ENCODE measurements around the gene RPAP3.

The RPAP3 gene, protein sequence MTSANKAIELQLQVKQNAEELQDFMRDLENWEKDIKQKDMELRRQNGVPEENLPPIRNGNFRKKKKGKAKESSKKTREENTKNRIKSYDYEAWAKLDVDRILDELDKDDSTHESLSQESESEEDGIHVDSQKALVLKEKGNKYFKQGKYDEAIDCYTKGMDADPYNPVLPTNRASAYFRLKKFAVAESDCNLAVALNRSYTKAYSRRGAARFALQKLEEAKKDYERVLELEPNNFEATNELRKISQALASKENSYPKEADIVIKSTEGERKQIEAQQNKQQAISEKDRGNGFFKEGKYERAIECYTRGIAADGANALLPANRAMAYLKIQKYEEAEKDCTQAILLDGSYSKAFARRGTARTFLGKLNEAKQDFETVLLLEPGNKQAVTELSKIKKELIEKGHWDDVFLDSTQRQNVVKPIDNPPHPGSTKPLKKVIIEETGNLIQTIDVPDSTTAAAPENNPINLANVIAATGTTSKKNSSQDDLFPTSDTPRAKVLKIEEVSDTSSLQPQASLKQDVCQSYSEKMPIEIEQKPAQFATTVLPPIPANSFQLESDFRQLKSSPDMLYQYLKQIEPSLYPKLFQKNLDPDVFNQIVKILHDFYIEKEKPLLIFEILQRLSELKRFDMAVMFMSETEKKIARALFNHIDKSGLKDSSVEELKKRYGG

DNA sequence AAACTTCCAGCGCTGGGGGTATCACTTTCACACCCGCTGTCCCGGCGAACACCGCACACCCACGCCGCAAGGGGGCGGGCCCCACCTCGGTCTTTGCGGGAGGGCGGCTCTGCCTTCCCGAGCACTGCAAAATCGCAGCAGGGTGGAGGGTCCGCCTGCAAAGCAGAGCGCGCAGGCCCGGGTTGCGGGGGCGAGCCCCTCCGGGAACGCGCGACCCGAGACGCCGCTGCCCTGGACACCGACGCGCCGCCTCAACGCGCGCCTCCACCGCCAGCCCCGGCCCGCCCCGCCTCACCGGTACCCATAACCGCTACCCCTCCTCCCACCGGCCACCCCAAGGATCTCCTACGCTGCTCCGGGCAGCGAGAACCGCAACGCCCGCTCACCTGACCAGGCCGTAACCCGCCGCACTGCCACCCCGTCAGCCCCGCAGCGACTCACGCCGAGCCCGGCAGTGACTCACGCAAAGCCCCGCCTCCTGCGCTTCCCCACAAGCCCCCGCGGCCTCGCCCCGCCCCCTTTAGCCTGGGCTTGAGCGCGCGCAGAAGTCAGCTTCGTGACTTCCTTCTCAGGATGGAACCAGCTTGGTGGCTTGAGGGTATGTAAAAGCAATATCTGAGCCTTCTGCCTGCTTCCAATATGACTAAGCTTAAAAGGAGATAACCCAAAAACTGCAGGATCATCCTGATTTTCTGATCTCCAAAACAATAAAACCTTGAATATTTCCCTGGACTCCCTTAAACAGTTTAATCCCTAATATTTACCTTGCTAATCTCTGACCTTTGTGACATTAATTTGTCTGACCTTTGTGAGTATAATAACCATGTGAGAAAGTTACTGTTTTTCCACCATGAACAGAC is at the start of gene RPAP3:
RPAP3 (minus strand) TSS at position 465 of the 860 bp plus-strand sequence. CDS start 3,190 bp downstream, outside the sequence.
- DNase-seq: peak; percentile 61

DNA sequence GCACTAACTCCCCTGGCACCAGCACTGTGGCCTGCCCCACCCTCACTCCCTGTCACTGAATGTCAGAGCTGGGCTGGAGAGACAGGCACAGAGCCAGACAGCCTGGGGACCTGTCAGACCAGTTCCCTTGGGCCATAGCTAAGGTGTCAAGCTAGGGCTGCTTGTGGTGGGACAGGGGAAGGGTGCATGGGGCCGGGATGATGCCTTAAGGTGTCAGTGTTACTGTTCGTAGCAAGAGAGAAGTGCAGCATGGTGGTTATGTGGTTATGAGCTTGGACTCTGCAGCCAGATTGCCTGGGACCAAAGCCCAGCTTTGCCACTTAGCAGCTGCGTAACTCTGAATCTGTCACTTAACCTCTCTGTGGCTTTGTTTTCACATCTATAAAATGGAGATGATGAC is 49.1 kb upstream of the RPAP3 start:
- no peak for DNase-seq

DNA sequence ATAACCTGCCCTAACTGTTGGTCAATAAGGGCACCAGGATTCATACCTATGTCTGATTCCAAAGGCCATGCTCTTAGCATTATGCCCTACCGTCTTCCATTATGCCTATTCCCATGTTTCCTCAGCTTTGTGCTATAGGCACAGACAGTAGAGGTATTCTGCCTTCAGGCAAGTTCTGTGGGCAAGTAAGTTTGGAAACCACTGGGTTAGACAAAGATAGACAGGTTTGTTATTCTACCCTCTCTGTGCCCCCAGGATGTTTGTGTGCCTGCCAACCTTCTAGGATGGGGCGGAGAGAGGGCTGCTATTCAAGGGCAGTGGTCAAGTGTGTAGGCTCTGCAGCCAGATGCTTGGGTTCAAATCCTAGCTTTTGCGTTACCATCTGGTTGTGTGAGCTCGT is 48.3 kb upstream of the RPAP3 start:
- DNase-seq: no peak

DNA sequence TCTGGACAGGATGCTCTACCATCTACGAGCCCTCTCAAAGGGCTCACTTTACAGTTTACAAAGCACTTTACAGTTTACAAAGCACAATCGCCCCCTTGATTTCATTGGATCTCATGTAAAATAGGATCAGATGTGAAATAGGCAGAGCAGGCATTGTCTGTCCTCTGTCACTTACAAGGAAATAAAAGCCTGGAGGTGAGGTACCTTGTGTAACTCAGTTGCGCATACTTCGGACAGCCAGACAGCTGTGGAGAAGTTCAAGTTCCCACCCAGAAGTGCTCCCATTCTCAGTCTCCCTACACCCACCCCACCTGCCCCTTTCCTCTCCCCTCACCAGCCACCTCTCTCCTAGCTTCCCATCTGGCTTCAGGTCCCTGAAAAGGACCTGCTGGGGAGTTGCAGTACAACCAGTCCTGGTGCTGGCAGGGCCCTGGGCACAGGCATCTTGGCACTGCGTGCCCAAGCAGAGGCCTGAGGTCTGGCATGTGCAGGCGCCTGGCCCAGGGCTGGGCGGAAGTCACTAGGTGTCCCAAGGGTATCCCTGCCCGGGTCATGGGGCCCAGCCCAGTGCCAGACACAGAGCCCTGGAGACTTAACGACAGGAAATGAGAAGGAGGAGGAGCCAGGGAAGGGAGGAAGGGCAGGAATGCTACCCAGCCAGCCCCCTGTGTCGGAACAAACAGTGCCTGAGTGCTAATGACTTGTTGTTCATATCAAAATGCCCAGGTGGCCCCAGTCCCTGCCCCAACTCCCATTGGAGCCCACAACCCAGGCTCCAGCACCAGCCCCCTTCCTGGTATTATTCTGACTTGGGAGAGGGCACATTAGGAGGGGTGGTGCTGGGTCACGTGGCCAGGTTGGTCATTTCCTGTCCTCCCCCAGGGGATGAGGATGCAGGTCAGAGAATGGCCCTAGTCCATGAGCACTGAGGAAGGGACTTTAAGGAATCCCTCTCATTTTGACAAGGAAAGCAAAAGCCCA is 47.5 kb upstream of the RPAP3 start:
- no peak for DNase-seq

DNA sequence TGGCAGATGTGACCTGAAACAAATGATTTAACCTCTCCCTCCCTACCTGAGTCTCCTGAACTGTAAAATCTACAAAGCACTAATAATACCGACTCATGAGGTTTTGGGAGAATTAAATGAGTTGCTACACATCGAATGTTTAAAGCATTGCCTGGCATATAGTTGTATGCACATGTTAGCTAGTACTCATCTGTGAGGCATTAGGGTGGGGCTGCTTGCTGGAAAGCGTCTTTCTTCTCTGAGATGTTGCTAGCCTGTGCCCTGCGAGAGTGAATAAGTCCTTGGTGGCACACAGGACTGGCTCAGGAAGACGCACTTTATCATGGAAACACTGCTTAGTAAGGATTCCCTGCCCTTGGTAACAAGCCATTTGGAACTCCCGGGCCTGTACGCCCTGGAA is 46.7 kb upstream of the RPAP3 start:
- no peak for DNase-seq

DNA sequence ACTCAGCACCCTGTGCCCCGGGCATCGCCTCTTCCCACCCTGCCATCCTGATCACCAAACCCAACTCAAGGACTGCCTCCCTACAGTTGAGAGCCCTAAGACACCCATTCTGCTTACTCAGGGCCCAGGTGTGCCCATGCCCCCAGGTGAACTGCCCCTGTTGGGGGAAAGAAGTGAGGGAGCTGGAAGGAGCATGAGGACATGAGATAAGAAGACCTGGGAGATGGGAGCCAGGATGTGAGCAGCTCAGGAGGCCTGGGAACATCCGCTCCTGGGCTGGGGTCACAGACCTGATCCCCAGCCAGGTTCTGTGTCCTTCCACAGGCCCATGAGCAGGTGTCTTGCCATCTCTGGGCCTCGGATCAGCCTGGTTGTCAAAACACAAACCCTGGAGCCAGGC is 46.3 kb upstream of the RPAP3 start:
- DNase-seq: no peak

DNA sequence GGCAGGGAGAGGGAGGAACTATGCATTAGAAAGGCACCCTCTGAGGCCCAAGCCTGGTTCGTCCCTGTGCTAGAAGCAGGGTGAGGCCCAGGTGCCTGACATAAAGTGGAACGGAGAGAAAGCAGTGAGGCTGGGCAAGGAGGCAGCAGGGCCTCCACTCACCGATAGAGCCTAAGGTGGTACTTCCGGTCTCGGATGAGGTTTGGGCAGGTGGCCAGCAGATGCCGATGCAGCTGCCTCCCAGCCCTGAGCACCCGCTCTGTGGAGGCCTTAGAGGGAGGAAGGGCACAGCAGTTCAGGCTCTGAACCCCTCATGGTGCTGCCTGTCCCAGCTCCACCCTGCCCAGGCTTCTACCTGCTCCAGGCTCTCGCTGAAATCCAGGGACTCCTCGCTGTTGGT is 45.7 kb upstream of the RPAP3 start:
- DNase-seq: no peak

DNA sequence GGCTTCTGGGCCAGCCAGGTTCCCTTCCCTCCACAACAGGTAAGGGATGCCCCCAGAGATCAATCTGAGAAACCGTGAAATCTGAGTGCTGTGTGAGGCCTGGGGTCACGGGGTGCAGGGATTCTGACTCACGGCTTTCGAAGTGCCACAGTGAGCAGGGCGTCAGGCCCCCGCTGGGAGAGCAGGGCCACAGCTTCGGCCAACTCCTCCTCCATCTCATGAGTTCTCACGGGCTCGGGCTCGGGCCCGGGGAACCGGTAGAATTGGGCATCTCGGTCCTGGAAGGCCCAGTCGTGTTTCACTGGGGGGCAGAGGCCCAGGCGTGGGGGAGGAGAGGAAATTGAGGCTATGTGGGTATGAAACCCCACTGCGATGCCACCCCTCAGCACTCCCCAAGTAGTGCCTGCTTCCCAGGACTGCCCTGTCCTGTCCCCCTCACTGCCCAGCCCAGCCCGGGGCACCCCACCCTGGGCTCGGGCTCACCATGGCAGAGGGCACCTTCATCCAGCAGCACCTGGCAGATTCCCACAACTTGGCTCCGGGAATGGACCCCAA is 45.2 kb upstream of the RPAP3 start:
- DNase-seq: no peak

DNA sequence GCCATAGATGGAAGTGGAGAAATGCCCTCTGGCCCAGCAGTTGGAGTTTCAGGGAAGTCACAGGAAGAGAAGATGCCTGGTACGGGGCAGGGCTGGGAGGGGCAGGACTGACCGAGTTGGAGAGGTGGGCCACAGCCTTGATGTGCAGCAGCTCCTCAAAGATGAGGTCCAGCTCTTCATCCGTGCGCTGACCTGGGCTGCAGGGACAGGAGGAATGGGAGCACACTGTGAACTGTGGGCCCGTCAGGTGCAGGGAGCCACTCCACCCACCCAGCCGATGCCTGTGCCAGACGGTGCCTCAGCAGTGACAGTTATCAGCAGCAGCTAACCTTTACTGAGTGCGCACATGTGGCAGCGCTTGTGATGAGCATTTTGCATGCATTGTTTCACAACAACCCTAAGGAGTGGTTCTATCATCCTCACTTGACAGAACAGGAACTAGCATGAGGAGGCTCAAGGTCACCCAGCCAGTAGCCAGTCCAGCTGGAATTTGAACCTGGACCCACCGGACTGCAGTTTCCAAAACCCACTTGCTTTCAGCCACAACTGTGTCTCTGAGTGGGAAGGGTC is 44.5 kb upstream of the RPAP3 start:
- no peak for DNase-seq

DNA sequence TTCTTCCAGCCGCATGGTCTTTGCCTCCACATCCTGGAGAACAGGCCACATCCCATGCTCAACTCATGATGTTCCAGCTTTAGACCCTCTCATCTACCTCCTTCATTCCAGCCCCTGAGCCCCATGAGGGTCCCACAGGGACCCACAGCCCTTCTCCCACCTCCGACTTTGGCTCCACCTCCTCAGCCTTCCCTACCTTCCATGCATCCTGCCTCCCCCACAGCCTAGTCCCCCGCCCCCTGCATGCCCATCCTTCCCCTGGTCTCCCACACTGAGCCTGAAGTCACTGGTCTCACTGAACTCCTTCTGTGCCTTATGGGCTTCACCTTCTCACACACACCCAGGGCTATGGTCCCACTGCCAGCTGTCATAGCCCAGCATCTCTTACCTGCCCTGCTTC is 43.1 kb upstream of the RPAP3 start:
- DNase-seq: no peak

DNA sequence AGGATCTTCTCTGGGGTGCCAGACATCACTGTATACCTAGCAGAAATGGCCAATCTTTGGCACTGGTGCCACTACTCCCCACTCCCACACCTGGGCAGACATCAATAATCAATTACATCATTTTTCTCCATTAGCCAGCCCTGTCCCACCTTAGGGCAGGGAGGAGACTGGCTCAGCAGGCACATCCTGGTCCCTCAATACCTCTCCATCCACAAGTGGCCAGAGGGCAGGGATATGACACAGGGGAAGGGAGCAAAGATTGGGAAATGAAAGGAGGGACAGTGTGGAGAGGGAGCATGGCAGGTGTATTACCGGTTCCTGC is 42.6 kb upstream of the RPAP3 start:
- DNase-seq: no peak

DNA sequence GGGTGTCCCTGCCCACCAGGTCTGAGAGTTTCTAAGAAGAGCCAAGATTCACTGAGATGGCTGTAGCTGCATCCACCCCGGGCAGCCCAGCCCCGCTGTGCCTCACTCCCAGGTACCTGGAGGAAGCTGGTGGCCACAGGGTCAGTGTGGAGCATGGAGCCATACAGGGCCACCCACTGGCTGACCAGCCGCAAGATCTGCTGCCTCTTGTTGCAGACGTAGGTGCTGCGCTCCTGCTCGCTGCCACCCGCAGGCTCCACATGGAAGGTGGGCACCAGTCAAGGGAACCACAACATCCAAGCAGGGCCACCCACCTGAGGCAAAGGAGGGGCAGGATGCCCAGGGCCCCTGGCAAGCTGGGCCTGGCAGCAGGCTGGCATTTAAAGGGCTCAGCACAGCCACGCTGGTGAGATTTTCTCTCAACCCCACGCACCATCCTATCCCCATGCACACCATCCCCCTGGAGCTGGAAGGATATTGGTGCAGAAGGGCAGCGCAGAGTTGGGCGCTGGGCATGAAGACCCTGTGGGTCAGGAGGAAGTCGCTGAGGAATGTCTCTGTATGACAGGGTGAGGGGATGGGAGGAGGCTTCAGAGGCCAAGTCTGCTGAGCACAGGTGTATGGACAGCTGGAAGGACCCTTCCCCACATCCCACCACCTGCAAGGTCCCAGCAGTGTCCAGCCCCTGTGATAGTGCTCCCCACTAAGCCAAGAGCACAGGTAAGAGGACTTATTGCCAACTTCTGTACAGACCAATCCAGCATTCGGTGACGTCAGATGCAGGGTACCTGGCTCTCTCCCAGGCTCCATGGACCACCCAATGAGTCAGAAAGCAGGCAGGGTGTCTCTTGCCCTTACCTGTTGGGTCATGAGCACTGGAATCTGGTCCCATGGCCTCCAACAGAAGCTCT is 42.0 kb upstream of the RPAP3 start:
- DNase-seq: no peak

DNA sequence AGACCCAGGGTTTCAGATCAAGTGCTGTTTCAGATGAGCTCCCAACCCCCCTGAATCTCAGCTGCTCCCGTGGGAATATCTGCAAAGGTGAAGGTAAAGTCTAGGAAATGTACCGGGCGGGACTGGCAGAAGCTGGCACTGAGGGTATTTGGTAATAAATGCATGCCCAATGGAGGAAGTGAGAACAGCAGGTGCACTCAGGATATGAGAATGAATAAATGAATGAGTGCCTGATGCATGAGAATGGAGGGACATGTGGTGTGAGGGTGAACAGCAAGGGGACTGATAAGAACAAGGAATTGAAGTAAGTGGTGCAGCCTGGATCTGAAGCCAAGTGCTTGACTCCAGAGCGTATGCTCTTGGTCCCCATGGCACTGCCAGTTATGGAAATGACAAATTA is 41.3 kb upstream of the RPAP3 start:
- no peak for DNase-seq

DNA sequence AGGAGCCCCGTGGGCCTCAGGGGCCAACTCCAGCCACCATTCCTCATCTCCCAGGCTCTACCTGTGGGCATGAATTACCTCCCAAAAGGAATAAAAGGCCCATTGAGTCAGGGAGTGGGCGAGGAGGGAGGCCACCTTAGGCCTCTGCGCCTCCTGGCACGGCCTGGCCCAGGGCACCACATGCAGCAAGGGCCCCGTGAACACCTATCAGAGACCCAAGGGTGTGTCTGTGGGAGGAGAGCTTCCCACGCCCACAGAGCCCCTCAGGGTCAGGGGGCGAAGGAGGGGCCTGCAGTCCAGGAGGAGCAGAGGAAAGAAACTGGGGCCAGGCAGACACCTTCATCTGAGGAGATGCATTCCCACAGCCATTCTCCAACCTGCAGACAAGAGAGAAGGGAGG is 40.7 kb upstream of the RPAP3 start:
- no peak for DNase-seq

DNA sequence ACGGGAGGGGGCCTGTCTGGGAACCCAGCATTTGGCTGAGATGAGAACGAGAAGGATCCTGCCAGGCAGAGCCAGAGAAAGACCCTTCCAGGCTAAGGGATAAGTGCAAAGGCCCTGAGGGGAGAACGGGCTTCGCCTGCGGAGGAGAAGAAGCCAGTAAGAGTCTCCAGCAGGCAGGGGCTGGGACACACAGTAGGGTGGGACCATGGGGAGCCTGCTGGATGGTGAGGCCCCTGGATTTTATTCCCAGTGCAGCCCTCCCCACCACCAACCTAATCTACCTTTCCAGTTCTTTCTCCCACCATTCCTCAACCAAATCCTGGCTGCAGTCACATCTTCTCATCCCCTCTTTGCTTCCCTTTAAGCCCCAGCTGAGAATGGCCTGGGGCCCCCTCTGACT is 40.2 kb upstream of the RPAP3 start:
- no peak for DNase-seq

DNA sequence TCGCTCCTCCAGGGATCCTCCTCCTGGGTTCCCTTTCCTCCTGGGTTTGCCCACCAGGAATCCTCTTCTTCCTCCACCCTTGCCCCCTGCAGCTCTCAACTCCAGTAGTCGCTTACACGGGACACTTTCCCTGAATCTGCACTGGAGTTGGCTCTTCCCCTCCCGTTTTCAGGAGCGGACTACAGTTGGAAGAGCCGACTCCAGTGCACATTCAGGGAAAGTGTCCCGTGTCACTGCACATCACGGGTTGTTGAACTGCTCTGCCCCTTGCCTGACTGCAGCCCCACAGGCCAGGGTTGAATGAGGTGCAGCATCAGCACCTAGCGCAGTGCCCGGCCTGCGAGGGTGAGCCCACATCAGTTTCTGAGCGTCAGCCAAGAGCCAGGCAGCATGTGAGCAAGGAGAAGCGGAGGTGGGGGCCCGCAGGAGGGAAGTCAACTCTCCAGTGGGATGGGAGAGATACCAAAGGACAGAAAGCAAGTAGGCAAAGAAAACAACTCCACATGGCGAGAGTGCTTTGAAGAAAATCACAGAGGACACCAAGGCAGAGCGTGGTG is 39.7 kb upstream of the RPAP3 start:
- no peak for DNase-seq

DNA sequence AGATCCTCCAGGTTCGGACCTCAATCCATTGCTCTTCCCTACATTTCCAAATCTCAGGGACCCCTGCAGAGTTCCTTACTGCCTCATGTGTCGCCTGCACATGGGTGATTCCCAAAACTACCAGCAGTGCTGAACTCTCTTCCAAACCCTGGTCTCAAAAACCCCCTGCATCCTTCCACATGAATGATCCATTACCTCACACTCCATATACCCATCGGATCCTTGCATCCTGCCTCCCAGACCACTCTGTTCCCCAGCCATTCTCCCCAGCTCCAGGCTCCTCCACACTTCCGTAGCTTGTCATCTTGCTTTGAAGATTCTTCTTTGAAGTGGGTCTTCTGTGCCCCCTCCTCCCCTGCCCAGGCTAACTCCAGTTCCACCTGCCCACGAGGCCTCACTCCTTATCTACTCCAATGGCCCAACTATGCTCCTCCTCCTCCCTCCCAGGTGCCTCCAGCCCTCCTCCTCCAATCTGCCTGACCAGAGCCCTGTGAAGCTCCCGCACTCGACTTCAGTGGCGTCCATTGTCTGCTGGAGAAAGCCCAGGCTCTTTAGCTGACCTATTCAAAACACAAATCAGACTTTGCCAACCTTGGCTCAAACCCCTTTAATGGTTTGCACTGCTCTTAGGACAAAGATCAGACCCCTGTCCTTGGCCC is 39.1 kb upstream of the RPAP3 start:
- DNase-seq: no peak

DNA sequence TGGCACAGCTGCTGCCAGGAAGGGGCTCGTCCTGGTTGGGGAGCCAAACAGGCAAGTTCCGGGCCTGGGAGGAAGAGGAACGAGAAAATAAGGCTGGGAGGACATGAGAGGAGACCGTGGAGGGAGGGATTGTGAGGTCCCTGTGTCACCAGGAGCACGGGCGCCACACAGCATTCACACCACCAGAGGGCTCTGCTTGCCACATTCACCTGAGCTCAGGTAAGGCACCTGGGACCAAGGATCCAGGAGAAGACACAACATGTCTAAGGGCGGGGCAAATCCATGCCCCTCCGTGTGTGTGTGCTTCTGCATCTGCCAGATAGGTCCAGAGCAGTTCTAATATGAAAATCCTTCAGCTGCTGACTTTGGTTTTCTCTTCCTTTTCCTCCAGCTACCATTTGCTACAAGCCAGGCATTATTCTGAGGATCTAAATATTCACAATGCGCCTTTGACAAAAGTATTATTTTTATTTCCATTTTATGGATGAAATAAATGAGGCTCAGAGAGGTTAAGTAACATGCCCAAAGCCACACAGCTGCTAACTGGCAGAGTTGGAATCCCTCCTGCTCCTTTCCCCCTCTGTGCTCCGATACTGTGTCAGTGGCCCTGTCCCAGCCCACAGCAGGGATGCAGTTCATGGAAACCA is 38.3 kb upstream of the RPAP3 start:
- no peak for DNase-seq

DNA sequence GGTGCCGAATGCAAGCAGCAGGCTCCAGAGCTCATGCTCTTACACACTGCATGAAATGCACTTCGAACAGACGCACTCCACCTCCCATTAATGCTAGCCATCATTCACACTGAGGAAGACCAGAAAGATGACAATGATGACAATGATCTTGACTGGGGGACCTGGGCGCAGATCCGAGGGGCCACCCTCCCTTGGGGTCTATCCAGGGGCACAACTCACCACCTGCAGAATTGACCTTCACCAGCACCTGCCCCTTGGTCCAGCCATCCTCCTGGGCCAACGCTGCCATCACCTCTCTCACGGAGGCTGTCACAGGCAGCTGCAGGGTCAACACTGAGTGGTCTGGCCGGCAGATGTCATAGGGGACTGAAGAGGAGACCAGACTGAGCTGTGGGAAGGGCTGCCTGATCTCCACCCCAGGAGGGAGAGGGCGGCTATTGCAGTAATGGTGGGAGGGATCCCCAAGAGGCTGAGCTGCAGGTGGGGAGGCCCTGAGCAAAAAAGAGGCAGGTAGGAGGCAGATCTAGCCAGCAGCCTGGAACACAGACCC is 37.6 kb upstream of the RPAP3 start:
- no peak for DNase-seq

Data from NCI-H1694 treated with DMSO at 0.1 percent for 48 hours (cell line).